ENCODE measurements around the gene MYRFL.

Gene MYRFL

DNA sequence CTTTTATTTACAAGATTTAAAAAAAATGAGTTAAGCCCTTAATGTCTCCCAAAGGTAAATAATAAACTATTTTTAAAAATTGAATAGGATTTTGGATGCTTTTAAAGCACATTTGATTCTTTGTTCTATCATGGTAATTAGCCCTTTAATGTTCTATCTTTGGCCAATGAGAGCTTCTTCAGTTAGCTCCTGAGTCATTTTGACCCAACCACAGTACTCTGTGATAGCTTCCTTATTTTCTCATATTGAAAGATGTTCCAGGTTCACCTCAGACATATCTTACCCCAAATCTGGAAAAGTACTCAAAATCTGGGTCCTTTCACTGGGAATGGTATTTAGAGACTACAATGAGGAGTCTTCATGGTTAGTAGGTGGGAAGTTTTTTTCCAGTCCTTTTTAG is 98.0 kb downstream of the MYRFL start:
- H3K4me1 ChIP-seq (ENCODE audit: control insufficient read depth in 1 of 2, insufficient read depth in 2 of 2, low read length in 2 of 2) = no peaks in the 10 kb centered on the region
- H3K9me3 ChIP-seq (ENCODE audit: control insufficient read depth in 1 of 2, low read length in 2 of 2) = no peaks in the 10 kb centered on the region
- H3K27me3 ChIP-seq (ENCODE audit: control insufficient read depth in 1 of 2, insufficient read depth in 2 of 2, low read length in 2 of 2) = no peaks in the 10 kb centered on the region
- no peak overlapping the region for H3K4me3 ChIP-seq (ENCODE audit: low read depth in 1 of 2, low read length in 2 of 2)
- H3K36me3 ChIP-seq (ENCODE audit: control insufficient read depth in 1 of 2, insufficient read depth in 2 of 2, low read length in 2 of 2) = peaks cover under 1 to 8% of the 10 kb centered on the region in 2 donors
- no peak overlapping the region for H3K27ac ChIP-seq (ENCODE audit: low read depth, low read length)
- H3K9ac ChIP-seq (ENCODE audit: low read depth in 1 of 2, low read length in 2 of 2) = no peak overlapping the region

DNA sequence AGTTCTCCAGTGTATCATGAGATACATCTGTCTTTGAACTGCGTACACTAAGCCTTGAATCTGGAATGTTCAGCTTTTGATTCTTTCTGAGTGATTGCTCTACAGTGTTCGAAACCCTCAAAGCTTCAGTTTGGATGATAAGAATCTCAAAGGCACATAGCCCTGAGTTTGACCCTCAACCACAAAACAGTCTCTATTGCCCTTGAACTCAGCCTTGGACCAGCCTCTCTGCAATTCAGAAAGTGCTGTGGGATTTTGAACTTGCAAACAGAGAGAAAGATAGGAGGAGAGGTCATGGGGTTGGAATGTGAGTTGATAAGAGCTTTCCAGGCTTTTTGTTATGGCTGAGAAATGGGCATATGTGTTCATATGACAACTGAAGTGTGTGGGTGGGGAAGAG is 100.3 kb downstream of the MYRFL start:
- Histone ChIP-seq H3K4me3 (ENCODE audit: low read depth in 1 of 2, low read length in 2 of 2) (no peak overlapping the region), H3K27ac (ENCODE audit: low read depth, low read length) (no peak overlapping the region), H3K9me3 (ENCODE audit: control insufficient read depth in 1 of 2, low read length in 2 of 2) (no peaks in the 10 kb centered on the region), H3K9ac (ENCODE audit: low read depth in 1 of 2, low read length in 2 of 2) (no peak overlapping the region), H3K4me1 (ENCODE audit: control insufficient read depth in 1 of 2, insufficient read depth in 2 of 2, low read length in 2 of 2) (no peaks in the 10 kb centered on the region), H3K36me3 (ENCODE audit: control insufficient read depth in 1 of 2, insufficient read depth in 2 of 2, low read length in 2 of 2) (peaks cover 14 to 20% of the 10 kb centered on the region in 2 donors), H3K27me3 (ENCODE audit: control insufficient read depth in 1 of 2, insufficient read depth in 2 of 2, low read length in 2 of 2) (no peaks in the 10 kb centered on the region)

DNA sequence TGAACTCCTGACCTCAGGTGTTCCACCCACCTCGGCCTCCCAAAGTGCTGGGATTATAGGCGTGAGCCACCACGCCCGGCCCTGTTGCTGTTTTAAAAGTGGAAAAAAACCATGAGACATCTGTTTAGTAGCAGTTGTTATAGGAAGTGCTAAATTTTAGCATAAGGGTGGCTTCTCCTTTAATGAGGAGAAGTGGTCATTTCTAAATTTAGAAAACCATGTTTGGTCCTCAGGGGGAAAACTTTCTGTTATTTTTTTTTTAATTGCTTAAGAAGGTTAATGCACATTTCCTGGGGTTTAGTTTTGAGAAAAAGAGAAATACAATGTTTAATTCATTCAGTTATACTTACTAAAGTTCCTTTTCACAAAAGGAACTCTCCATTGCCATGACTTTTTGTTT is 102.1 kb downstream of the MYRFL start:
- H3K27ac ChIP-seq (ENCODE audit: low read depth, low read length) = no peak overlapping the region
- peaks cover 14 to 22% of the 10 kb centered on the region in 2 donors for H3K36me3 ChIP-seq (ENCODE audit: control insufficient read depth in 1 of 2, insufficient read depth in 2 of 2, low read length in 2 of 2)
- H3K4me1 ChIP-seq (ENCODE audit: control insufficient read depth in 1 of 2, insufficient read depth in 2 of 2, low read length in 2 of 2) = no peaks in the 10 kb centered on the region
- no peaks in the 10 kb centered on the region for H3K9me3 ChIP-seq (ENCODE audit: control insufficient read depth in 1 of 2, low read length in 2 of 2)
- H3K27me3 ChIP-seq (ENCODE audit: control insufficient read depth in 1 of 2, insufficient read depth in 2 of 2, low read length in 2 of 2) = no peaks in the 10 kb centered on the region
- H3K4me3 ChIP-seq (ENCODE audit: low read depth in 1 of 2, low read length in 2 of 2) = no peak overlapping the region
- no peak overlapping the region for H3K9ac ChIP-seq (ENCODE audit: low read depth in 1 of 2, low read length in 2 of 2)

DNA sequence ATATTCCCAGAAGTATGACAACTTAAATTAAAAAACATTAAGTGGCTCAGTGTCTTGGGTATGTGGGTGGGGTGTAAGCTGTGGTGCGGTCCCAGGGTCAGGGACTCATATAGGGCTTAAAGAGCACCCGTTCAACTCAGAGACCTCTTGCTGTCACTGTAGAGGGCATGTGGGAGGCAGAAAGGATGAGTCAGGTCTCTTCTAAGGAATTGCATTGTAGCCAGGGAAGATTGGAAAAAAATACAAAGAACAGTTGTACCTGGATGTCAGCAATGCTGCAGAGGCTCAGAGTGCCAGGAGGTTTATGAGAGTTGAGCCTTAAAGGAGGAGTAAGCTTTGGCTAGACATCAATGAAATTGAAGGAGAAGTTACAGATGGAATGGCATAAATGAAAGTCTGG is 104.1 kb downstream of the MYRFL start:
- no peaks in the 10 kb centered on the region for H3K4me1 ChIP-seq (ENCODE audit: control insufficient read depth in 1 of 2, insufficient read depth in 2 of 2, low read length in 2 of 2)
- H3K9me3 ChIP-seq (ENCODE audit: control insufficient read depth in 1 of 2, low read length in 2 of 2) = no peaks in the 10 kb centered on the region
- H3K9ac ChIP-seq (ENCODE audit: low read depth in 1 of 2, low read length in 2 of 2) = no peak overlapping the region
- H3K27me3 ChIP-seq (ENCODE audit: control insufficient read depth in 1 of 2, insufficient read depth in 2 of 2, low read length in 2 of 2) = no peaks in the 10 kb centered on the region
- peaks cover 17 to 23% of the 10 kb centered on the region in 2 donors for H3K36me3 ChIP-seq (ENCODE audit: control insufficient read depth in 1 of 2, insufficient read depth in 2 of 2, low read length in 2 of 2)
- H3K27ac ChIP-seq (ENCODE audit: low read depth, low read length) = no peak overlapping the region
- no peak overlapping the region for H3K4me3 ChIP-seq (ENCODE audit: low read depth in 1 of 2, low read length in 2 of 2)

DNA sequence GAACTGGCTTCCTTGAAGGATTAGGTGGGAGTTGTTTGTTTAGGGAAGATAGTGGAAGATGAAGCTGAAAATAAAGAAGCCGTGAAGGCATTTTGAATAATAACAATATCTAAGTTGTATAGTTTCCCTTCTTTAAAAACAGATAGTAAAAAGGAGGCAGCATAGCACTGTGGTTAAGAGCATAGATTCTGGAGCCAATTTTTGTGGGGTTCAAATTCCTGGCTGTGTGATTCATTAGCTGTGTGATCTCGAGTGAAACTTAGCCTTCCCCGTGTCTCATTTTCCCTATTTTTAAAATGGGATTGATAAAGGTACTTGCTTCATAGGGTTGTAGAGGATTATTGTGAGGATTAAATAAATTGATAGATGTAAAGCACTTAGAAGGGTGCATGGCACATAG is 104.5 kb downstream of the MYRFL start:
- H3K4me3 ChIP-seq (ENCODE audit: low read depth in 1 of 2, low read length in 2 of 2) = no peak overlapping the region
- H3K4me1 ChIP-seq (ENCODE audit: control insufficient read depth in 1 of 2, insufficient read depth in 2 of 2, low read length in 2 of 2) = no peaks in the 10 kb centered on the region
- peaks cover 17 to 27% of the 10 kb centered on the region in 2 donors for H3K36me3 ChIP-seq (ENCODE audit: control insufficient read depth in 1 of 2, insufficient read depth in 2 of 2, low read length in 2 of 2)
- no peak overlapping the region for H3K27ac ChIP-seq (ENCODE audit: low read depth, low read length)
- H3K27me3 ChIP-seq (ENCODE audit: control insufficient read depth in 1 of 2, insufficient read depth in 2 of 2, low read length in 2 of 2) = no peaks in the 10 kb centered on the region
- H3K9me3 ChIP-seq (ENCODE audit: control insufficient read depth in 1 of 2, low read length in 2 of 2) = no peaks in the 10 kb centered on the region
- H3K9ac ChIP-seq (ENCODE audit: low read depth in 1 of 2, low read length in 2 of 2) = no peak overlapping the region

DNA sequence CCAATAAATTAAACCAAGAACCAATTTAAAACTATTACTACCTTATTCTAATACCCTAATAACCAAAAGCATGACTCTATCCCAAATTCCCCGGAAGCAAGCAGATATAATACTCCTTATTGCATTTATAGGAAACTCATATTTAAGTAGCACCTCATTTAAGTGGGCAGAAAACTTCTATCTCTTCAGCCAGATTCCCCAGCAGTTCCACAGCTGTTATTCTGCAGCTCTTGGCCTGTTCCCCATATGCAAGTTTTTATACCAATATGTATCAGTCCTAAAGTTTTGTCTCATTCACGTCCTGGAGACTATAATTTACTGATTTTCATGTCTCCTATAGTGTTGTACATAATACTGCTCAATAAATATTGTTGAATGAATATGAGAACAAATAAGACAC is 106.5 kb downstream of the MYRFL start:
- H3K4me1 ChIP-seq (ENCODE audit: control insufficient read depth in 1 of 2, insufficient read depth in 2 of 2, low read length in 2 of 2) = no peaks in the 10 kb centered on the region
- no peaks in the 10 kb centered on the region for H3K9me3 ChIP-seq (ENCODE audit: control insufficient read depth in 1 of 2, low read length in 2 of 2)
- H3K9ac ChIP-seq (ENCODE audit: low read depth in 1 of 2, low read length in 2 of 2) = no peak overlapping the region
- H3K27ac ChIP-seq (ENCODE audit: low read depth, low read length) = no peak overlapping the region
- peaks cover 17 to 36% of the 10 kb centered on the region in 2 donors for H3K36me3 ChIP-seq (ENCODE audit: control insufficient read depth in 1 of 2, insufficient read depth in 2 of 2, low read length in 2 of 2)
- H3K27me3 ChIP-seq (ENCODE audit: control insufficient read depth in 1 of 2, insufficient read depth in 2 of 2, low read length in 2 of 2) = no peaks in the 10 kb centered on the region
- no peak overlapping the region for H3K4me3 ChIP-seq (ENCODE audit: low read depth in 1 of 2, low read length in 2 of 2)

DNA sequence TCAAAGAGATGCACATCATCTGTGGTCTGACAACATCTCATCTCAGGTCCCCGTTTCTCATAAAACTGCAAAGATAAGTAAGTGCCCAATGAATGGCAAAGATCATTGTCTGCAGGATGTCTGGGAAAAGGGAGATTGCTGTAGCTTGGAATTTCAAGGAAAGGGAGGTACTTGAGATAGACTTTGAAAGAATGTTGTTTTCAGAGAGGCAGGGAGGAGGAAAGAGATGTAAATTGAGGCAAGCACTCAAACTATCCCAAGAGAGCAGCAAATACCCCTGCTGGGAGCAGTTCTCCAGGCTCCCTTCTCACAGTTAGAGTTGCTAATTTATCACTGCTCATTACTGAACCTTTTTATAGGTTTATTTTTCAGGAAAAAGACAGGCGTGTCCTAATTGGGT is 107.1 kb downstream of the MYRFL start:
- H3K9me3 ChIP-seq (ENCODE audit: control insufficient read depth in 1 of 2, low read length in 2 of 2) = no peaks in the 10 kb centered on the region
- no peak overlapping the region for H3K27ac ChIP-seq (ENCODE audit: low read depth, low read length)
- no peak overlapping the region for H3K9ac ChIP-seq (ENCODE audit: low read depth in 1 of 2, low read length in 2 of 2)
- H3K4me1 ChIP-seq (ENCODE audit: control insufficient read depth in 1 of 2, insufficient read depth in 2 of 2, low read length in 2 of 2) = no peaks in the 10 kb centered on the region
- H3K36me3 ChIP-seq (ENCODE audit: control insufficient read depth in 1 of 2, insufficient read depth in 2 of 2, low read length in 2 of 2) = peaks cover 21 to 36% of the 10 kb centered on the region in 2 donors
- no peak overlapping the region for H3K4me3 ChIP-seq (ENCODE audit: low read depth in 1 of 2, low read length in 2 of 2)
- no peaks in the 10 kb centered on the region for H3K27me3 ChIP-seq (ENCODE audit: control insufficient read depth in 1 of 2, insufficient read depth in 2 of 2, low read length in 2 of 2)

DNA sequence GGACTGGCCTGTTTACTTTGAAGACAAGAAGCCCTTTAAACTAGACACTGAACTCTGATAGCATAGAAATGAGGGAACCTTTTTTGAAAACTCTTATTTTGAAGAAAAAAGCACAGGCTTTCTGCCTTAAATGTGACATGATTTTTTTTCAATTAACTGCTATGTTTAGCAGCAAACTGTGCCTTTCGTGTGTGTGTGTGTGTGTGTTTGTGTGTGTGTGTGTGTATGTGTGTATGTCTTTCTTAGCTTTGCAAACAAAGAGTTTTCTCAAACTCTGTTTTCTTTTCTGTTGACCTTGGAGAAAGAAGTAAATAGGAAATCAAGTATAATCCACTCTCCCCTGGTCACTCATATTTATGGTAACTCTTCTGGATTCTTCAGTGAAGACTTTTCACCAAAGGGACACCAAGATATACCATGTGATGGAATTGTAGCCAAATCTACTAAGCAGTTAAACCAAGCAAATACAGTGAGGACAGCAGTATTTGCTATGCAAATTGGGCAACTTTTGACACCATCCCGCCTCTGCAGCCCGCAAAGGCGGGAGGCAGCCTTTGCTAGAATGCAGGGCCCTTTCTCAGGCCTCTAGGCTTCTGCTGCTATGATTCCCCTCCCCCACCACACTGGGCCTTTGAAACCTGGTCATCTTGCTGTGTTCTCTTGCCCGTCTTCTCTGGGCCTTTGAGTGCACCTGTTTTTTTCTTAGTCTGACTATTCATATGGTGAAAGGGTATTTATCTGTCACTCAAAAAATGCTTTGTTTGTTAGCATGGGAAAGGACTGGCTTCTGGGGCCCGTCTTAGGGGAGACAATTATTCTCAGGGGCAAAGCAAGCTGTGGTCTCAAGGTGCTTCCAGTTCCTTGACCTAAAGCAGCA is 107.9 kb downstream of the MYRFL start:
- no peaks in the 10 kb centered on the region for H3K9me3 ChIP-seq (ENCODE audit: control insufficient read depth in 1 of 2, low read length in 2 of 2)
- H3K27me3 ChIP-seq (ENCODE audit: control insufficient read depth in 1 of 2, insufficient read depth in 2 of 2, low read length in 2 of 2) = no peaks in the 10 kb centered on the region
- H3K9ac ChIP-seq (ENCODE audit: low read depth in 1 of 2, low read length in 2 of 2) = no peak overlapping the region
- peaks cover 13 to 43% of the 10 kb centered on the region in 2 donors for H3K36me3 ChIP-seq (ENCODE audit: control insufficient read depth in 1 of 2, insufficient read depth in 2 of 2, low read length in 2 of 2)
- H3K27ac ChIP-seq (ENCODE audit: low read depth, low read length) = no peak overlapping the region
- H3K4me3 ChIP-seq (ENCODE audit: low read depth in 1 of 2, low read length in 2 of 2) = no peak overlapping the region
- H3K4me1 ChIP-seq (ENCODE audit: control insufficient read depth in 1 of 2, insufficient read depth in 2 of 2, low read length in 2 of 2) = no peaks in the 10 kb centered on the region

DNA sequence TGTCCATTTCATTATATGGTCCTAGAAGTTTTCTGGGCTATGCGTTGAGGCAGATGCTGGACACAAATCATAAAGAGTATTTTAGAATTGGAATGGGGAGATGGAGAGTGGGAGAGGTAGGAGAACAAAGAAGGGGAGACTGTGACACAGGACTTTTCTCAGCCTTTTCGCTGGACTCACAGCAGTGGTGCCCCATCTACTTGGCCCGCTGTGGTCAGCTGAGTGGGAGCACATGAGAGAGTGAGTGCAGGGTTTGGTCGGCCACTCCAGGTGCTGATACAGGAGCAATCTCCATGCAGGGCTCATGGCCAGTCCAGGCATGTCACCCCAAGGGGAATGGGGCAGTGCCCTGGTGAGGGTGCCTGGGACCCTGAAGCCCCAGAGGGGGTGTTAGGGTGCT is 109.0 kb downstream of the MYRFL start:
- no peaks in the 10 kb centered on the region for H3K27me3 ChIP-seq (ENCODE audit: control insufficient read depth in 1 of 2, insufficient read depth in 2 of 2, low read length in 2 of 2)
- H3K4me1 ChIP-seq (ENCODE audit: control insufficient read depth in 1 of 2, insufficient read depth in 2 of 2, low read length in 2 of 2) = no peaks in the 10 kb centered on the region
- H3K9me3 ChIP-seq (ENCODE audit: control insufficient read depth in 1 of 2, low read length in 2 of 2) = no peaks in the 10 kb centered on the region
- H3K27ac ChIP-seq (ENCODE audit: low read depth, low read length) = no peak overlapping the region
- no peak overlapping the region for H3K4me3 ChIP-seq (ENCODE audit: low read depth in 1 of 2, low read length in 2 of 2)
- H3K36me3 ChIP-seq (ENCODE audit: control insufficient read depth in 1 of 2, insufficient read depth in 2 of 2, low read length in 2 of 2) = peaks cover 7 to 33% of the 10 kb centered on the region in 2 donors
- no peak overlapping the region for H3K9ac ChIP-seq (ENCODE audit: low read depth in 1 of 2, low read length in 2 of 2)

DNA sequence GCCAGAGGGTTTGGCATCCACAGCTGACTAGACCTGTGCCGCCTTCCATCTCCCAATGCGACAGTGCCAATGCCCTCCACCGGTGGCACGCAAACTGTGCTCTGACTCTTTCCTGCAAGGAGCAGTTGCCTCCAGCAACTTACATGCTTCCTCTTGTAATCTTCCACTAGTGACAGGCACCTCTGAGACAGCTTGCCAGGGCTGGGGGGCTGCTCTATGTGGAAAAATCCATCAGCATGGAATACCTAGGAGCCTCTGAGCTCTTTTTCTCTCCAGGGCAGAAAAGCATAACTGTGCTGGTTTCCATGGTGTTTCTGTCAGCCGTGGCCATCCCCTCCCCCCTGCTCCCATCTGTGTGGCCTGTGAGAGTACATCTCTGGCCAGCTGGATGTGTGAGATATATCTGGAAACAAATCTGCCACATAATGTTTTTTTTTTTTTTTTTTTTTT is 110.6 kb downstream of the MYRFL start:
- H3K27me3 ChIP-seq (ENCODE audit: control insufficient read depth in 1 of 2, insufficient read depth in 2 of 2, low read length in 2 of 2) = no peaks in the 10 kb centered on the region
- no peaks in the 10 kb centered on the region for H3K4me1 ChIP-seq (ENCODE audit: control insufficient read depth in 1 of 2, insufficient read depth in 2 of 2, low read length in 2 of 2)
- H3K4me3 ChIP-seq (ENCODE audit: low read depth in 1 of 2, low read length in 2 of 2) = no peak overlapping the region
- H3K9ac ChIP-seq (ENCODE audit: low read depth in 1 of 2, low read length in 2 of 2) = no peak overlapping the region
- peaks cover 7 to 20% of the 10 kb centered on the region in 2 donors for H3K36me3 ChIP-seq (ENCODE audit: control insufficient read depth in 1 of 2, insufficient read depth in 2 of 2, low read length in 2 of 2)
- H3K9me3 ChIP-seq (ENCODE audit: control insufficient read depth in 1 of 2, low read length in 2 of 2) = no peaks in the 10 kb centered on the region
- no peak overlapping the region for H3K27ac ChIP-seq (ENCODE audit: low read depth, low read length)

Data from duodenal mucosa (tissue), 2 donors.